DND-41 (cell line): Measurements from ENCODE around the gene C10orf95.
A peak's percentile ranks its signal among the peaks of the same experiment; 100 is the strongest.

Experiments used
- ATAC-seq: fragments of 200-7000 bp; cut with Tn5 transposase; 3 replicates; pipeline ENCODE4 v1.9.1; 2021; ENCODE audit warnings: low read depth; ENCODE audit not compliant: insufficient read depth
- DNase-seq: peaks from one replicate; pipeline ENCODE4 v3.0.0-alpha.2; 2020
- H2AFZ ChIP-seq: 2 replicates; pipeline ENCODE4 v1.6.0; 2012; ENCODE audit warnings: low read depth, low read length
- H3K27ac ChIP-seq: 2 replicates; pipeline ENCODE4 v1.5.1; 2012; ENCODE audit warnings: low read length, inconsistent platforms
- H3K27me3 ChIP-seq: fragments of 200-600 bp; sonication (generic); 2 replicates; pipeline ENCODE4 v1.6.0; 2012; ENCODE audit warnings: low read length, mild to moderate bottlenecking, inconsistent platforms; ENCODE audit not compliant: insufficient read depth, poor library complexity
- H3K36me3 ChIP-seq: 2 replicates; pipeline ENCODE4 v1.5.1; 2012; ENCODE audit warnings: low read length, inconsistent platforms; ENCODE audit not compliant: insufficient read depth
- H3K4me1 ChIP-seq: 2 replicates; pipeline ENCODE4 v1.5.1; 2012; ENCODE audit warnings: mild to moderate bottlenecking, low read length; ENCODE audit not compliant: insufficient read depth
- H3K4me2 ChIP-seq: 2 replicates; pipeline ENCODE4 v1.6.0; 2012; ENCODE audit warnings: mild to moderate bottlenecking, moderate library complexity, low read length, inconsistent platforms; ENCODE audit not compliant: insufficient read depth
- H3K4me3 ChIP-seq, 2 experiments: fragments of 200-600 bp in 1 of 2; shearing (Covaris generic) in 1 of 2; 2 replicates each; pipeline ENCODE4 v1.5.1; 2012 to 2016; ENCODE audit warnings: inconsistent platforms in 2 of 2, low read length in 2 of 2, mild to moderate bottlenecking in 2 of 2, low read depth in 1 of 2, moderate library complexity in 1 of 2
- H3K79me2 ChIP-seq: 2 replicates; pipeline ENCODE4 v1.6.0; 2012; ENCODE audit warnings: low read length, inconsistent platforms; ENCODE audit not compliant: insufficient read depth
- H3K9ac ChIP-seq: 2 replicates; pipeline ENCODE4 v1.6.0; 2012; ENCODE audit warnings: low read depth, mild to moderate bottlenecking, inconsistent platforms, low read length, moderate library complexity
- H3K9me3 ChIP-seq: 2 replicates; pipeline ENCODE4 v1.5.1; 2012; ENCODE audit warnings: low read length, moderate library complexity, mild to moderate bottlenecking, inconsistent platforms; ENCODE audit not compliant: insufficient read depth, severe bottlenecking
- H4K20me1 ChIP-seq: 2 replicates; pipeline ENCODE4 v1.6.0; 2012; ENCODE audit warnings: low read length; ENCODE audit not compliant: insufficient read depth
- CTCF ChIP-seq: IDR thresholded peaks from 2 replicates; pipeline ENCODE4 v1.5.1; 2012; ENCODE audit warnings: borderline replicate concordance, low read length, moderate library complexity, mild to moderate bottlenecking; ENCODE audit not compliant: poor library complexity, severe bottlenecking; ENCODE audit errors: extremely low read depth
- EZH2 ChIP-seq: IDR thresholded peaks from 3 replicates; pipeline ENCODE4 v1.6.1; 2012; ENCODE audit warnings: borderline replicate concordance, low read depth, mild to moderate bottlenecking, moderate library complexity, low read length, inconsistent platforms; ENCODE audit not compliant: severe bottlenecking

The C10orf95 gene

GRCh38 chr10:102435529-102436233 is 15.7 kb downstream of the C10orf95 start:
- H3K4me2 ChIP-seq = peak overlapping the region; percentile 77

GRCh38 chr10:102435133-102435497 is 16.2 kb downstream of the C10orf95 start:
- DNase-seq (no peak), ATAC-seq (no peak)
- TF ChIP-seq CTCF = no peak
- TF ChIP-seq EZH2 = no peak
- H3K79me2 ChIP-seq = peaks cover 25% of the 10 kb centered on the region
- H2AFZ ChIP-seq = peak overlapping the region; percentile 80
- H3K9me3 ChIP-seq = no peaks in the 10 kb centered on the region
- H3K9ac ChIP-seq = peak overlapping the region; percentile 56
- peak overlapping the region; percentile 77 for H3K4me2 ChIP-seq
- H3K4me3 ChIP-seq = peak overlapping the region in 1 of 2 experiments; percentile 60; a peak in 2 of 4 replicates
- peak overlapping the region; percentile 82 for H3K27ac ChIP-seq
- H3K36me3 ChIP-seq = peaks cover 3% of the 10 kb centered on the region
- peaks cover 55% of the 10 kb centered on the region for H3K4me1 ChIP-seq
- no peaks in the 10 kb centered on the region for H3K27me3 ChIP-seq
- no peaks in the 10 kb centered on the region for H4K20me1 ChIP-seq

More at GRCh38 chr10:102435529-102436233, 15.7 kb downstream of the C10orf95 start:
- H3K4me1 ChIP-seq = peaks cover 53% of the 10 kb centered on the region
- peak; percentile 77 for DNase-seq
- H4K20me1 ChIP-seq = no peaks in the 10 kb centered on the region
- no peaks in the 10 kb centered on the region for H3K9me3 ChIP-seq
- peaks cover 2% of the 10 kb centered on the region for H3K36me3 ChIP-seq
- peak overlapping the region; percentile 26 to 60; a peak in 3 of 4 replicates for H3K4me3 ChIP-seq
- peak overlapping the region; percentile 80 for H2AFZ ChIP-seq
- ATAC-seq = peak; percentile 51
- peak overlapping the region; percentile 82 for H3K27ac ChIP-seq
- H3K79me2 ChIP-seq = peaks cover 23% of the 10 kb centered on the region
- H3K9ac ChIP-seq = peak overlapping the region; percentile 56
- no peaks in the 10 kb centered on the region for H3K27me3 ChIP-seq
- TF ChIP-seq CTCF (no peak), EZH2 (no peak)

- Histone ChIP-seq H3K9ac (peak overlapping the region; percentile 56), H3K79me2 (peaks cover 25% of the 10 kb centered on the region), H3K4me1 (peaks cover 55% of the 10 kb centered on the region), H3K36me3 (peaks cover 3% of the 10 kb centered on the region), H2AFZ (peak overlapping the region; percentile 80), H3K27me3 (no peaks in the 10 kb centered on the region), H3K27ac (peak overlapping the region; percentile 82), H4K20me1 (no peaks in the 10 kb centered on the region), H3K9me3 (no peaks in the 10 kb centered on the region), H3K4me3 (peak overlapping the region in 1 of 2 experiments; percentile 60; a peak in 2 of 4 replicates), H3K4me2 (peak overlapping the region; percentile 77)
- ATAC-seq (no peak), DNase-seq (no peak)
- TF ChIP-seq CTCF (no peak), EZH2 (no peak)
Measured at GRCh38 chr10:102434394-102435132, 16.8 kb downstream of the C10orf95 start.
